ENCODE measurements around the gene GATA2. TPM values are rescaled to one million over a fixed set of nuclear protein-coding genes. Genes with fewer than 3 reads are reported as not detected.

The GATA2 gene
- total and polyA plus RNA-seq, 2 of the 13 experiments (the other 11 are each of a cell fraction or from before 2014, with no cell fraction given) = 3.5 to 6.2 TPM

- Histone ChIP-seq H3K9me3 (ENCODE audit: low read length) (no peaks in the 10 kb centered on the region), H3K4me1 (ENCODE audit: insufficient read depth, low read length) (no peaks in the 10 kb centered on the region; the same call in 1 of the 2 replicates), H3K27ac (ENCODE audit: extremely low read length, insufficient read depth, low read length) (no peak overlapping the region), H2AFZ (ENCODE audit: low read length) (no peak overlapping the region), H3K9ac (ENCODE audit: insufficient read depth, low read depth, low read length) (no peak overlapping the region), H3K4me2 (ENCODE audit: low read depth, low read length) (no peak overlapping the region), H3K36me3 (replicated peaks in 1 of 2; ENCODE audit: control insufficient read depth in 1 of 2, insufficient read depth in 2 of 2, low read length in 2 of 2) (no peaks in the 10 kb centered on the region), H3K79me2 (ENCODE audit: insufficient read depth, low read length) (no peaks in the 10 kb centered on the region), H4K20me1 (ENCODE audit: insufficient read depth, low read length) (no peaks in the 10 kb centered on the region), H3K4me3 (replicated peaks in 1 of 3; ENCODE audit: insufficient read depth in 1 of 3, low read depth in 2 of 3, low read length in 3 of 3) (no peak overlapping the region), H3K27me3 (ENCODE audit: control insufficient read depth in 1 of 2, insufficient read depth in 2 of 2, low read length in 2 of 2) (peaks cover 18 to 86% of the 10 kb centered on the region in 2 experiments)
- no TSS peak for BruUV-seq (replicated peaks)
- POLR2A ChIA-PET = no interaction called here
- intact Hi-C loops (cut with micrococcal nuclease; ENCODE audit: unreplicated experiment) = no loop called here
- in situ Hi-C loops (cut with HindIII; ENCODE audit: extremely low pct_ligation_motif_present, low pct_unique_long_range_greater_than_20kb) = no loop called here
- no peak for DNase-seq (ENCODE audit: low spot score)
- peak; percentile 94 for TF ChIP-seq ZNF768 (CRISPR knock-in tag; IDR thresholded peaks at IDR 0.05)
- no peak for TF ChIP-seq TCF7 (IDR thresholded peaks at IDR 0.05; ENCODE audit: low read depth)
- no peak for FAIRE-seq
- CTCF ChIA-PET (ENCODE audit: low intra/inter-chr PET ratio, low total read pairs) = no interaction called here
- ATAC-seq = no peak
- WGBS (ENCODE audit: low lambda C conversion rate) = 16% methylated on average over 7 of the region's 10 CpGs
These were observed 29.2 kb downstream of the GATA2 start for GRCh38 chr3:128463771-128464170.

- POLR2A ChIA-PET = no interaction called here
- CTCF ChIA-PET (ENCODE audit: low intra/inter-chr PET ratio, low total read pairs) = no interaction called here
- intact Hi-C loops (cut with micrococcal nuclease; ENCODE audit: unreplicated experiment) (no loop called here), in situ Hi-C loops (cut with HindIII; ENCODE audit: extremely low pct_ligation_motif_present, low pct_unique_long_range_greater_than_20kb) (no loop called here)
- Histone ChIP-seq H3K9ac (ENCODE audit: insufficient read depth, low read depth, low read length) (no peak overlapping the region), H3K4me1 (ENCODE audit: insufficient read depth, low read length) (peaks cover under 1% of the 10 kb centered on the region; the same call in 1 of the 2 replicates), H3K9me3 (ENCODE audit: low read length) (no peaks in the 10 kb centered on the region), H3K4me2 (ENCODE audit: low read depth, low read length) (no peak overlapping the region), H3K36me3 (replicated peaks in 1 of 2; ENCODE audit: control insufficient read depth in 1 of 2, insufficient read depth in 2 of 2, low read length in 2 of 2) (no peaks in the 10 kb centered on the region), H3K79me2 (ENCODE audit: insufficient read depth, low read length) (no peaks in the 10 kb centered on the region), H4K20me1 (ENCODE audit: insufficient read depth, low read length) (no peaks in the 10 kb centered on the region), H2AFZ (ENCODE audit: low read length) (no peak overlapping the region), H3K4me3 (replicated peaks in 1 of 3; ENCODE audit: insufficient read depth in 1 of 3, low read depth in 2 of 3, low read length in 3 of 3) (no peak overlapping the region), H3K27me3 (ENCODE audit: control insufficient read depth in 1 of 2, insufficient read depth in 2 of 2, low read length in 2 of 2) (peaks cover 20 to 86% of the 10 kb centered on the region in 2 experiments), H3K27ac (ENCODE audit: extremely low read length, insufficient read depth, low read length) (no peak overlapping the region)
- TF ChIP-seq ZNF331 (CRISPR knock-in tag; IDR thresholded peaks at IDR 0.05) (no peak), CREB1 (IDR thresholded peaks at IDR 0.05) (peak; percentile 64; the same call in 1 of the 2 replicates), CREB1 (CRISPR knock-in tag; IDR thresholded peaks at IDR 0.05) (no peak)
- WGBS (ENCODE audit: low lambda C conversion rate) = 33% methylated on average over 10 of the region's 11 CpGs
- no peak for DNase-seq (ENCODE audit: low spot score)
- peak; percentile 31; the same call in 2 of the 3 replicates for ATAC-seq
- no peak for FAIRE-seq
- no TSS peak for BruUV-seq (replicated peaks)
These were observed 29.6 kb downstream of the GATA2 start for GRCh38 chr3:128463354-128463753.
